K562 (cell line): ENCODE results near the gene NMNAT1. TPM values are rescaled to one million over a fixed set of nuclear protein-coding genes. Genes with fewer than 3 reads are reported as not detected.
"Not testable (repeated sequence)": the region's sequence is repeated elsewhere in the genome, so short reads cannot be mapped to it uniquely, and the experiment has no call there.

Experiments
- ATAC-seq: fragments of 200-7000 bp; cut with Tn5 transposase; 3 replicates; pipeline ENCODE4 v1.9.1; 2020; ENCODE audit warnings: moderate library complexity
- BruUV-seq: library from RNA; stranded (reverse); fragments of 400-500 nt; replicated peaks from 2 replicates; lab custom pipeline; 2021; lab: Mats Ljungman, UMichigan
- CTCF ChIA-PET: fragments of 300-600 bp; formaldehyde crosslinking; extraction: SDS; loops from one replicate; lab custom pipeline; 2021; ENCODE audit warnings: low intra/inter-chr PET ratio; lab: Yijun Ruan, JAX
- POLR2A ChIA-PET: fragments of 300-600, 350-650 bp; sonication (Branson Sonifier 250); formaldehyde crosslinking; extraction: SDS; loops from one replicate; lab custom pipeline; 2021; ENCODE audit warnings: antibody characterized with exemption, inconsistent platforms; lab: Yijun Ruan, JAX
- DNase-seq, 4 experiments: peaks; one replicate each; pipeline versions ENCODE4 v3.0.0 to v3.0.0-alpha.2; 2011 to 2018; ENCODE audit warnings: low spot score in 3 of 4, mixed read lengths in 3 of 4; ENCODE audit errors: extremely low read depth in 1 of 4
- FAIRE-seq: peaks from 2 replicates; lab custom pipeline; 2011; peaks lifted over from hg19 to GRCh38; lab: Jason Lieb, UNC
- H2AFZ ChIP-seq: 2 replicates; pipeline ENCODE4 v1.6.0; 2011; ENCODE audit warnings: low read depth, low read length, control low read depth, inconsistent platforms
- H3K27ac ChIP-seq: fragments of 200-600 bp; 3 replicates; pipeline ENCODE4 v1.8.0; 2011; ENCODE audit warnings: low read depth, mild to moderate bottlenecking, control low read depth, inconsistent platforms, low read length, moderate library complexity, mixed read lengths; ENCODE audit errors: extremely low read depth
- H3K27me3 ChIP-seq, 2 experiments: fragments of 300-600 bp in 1 of 2; 2 replicates in 1 of 2; 3 replicates in 1 of 2; pipeline versions ENCODE4 v1.6.0 to v1.8.0; 2011; ENCODE audit warnings: inconsistent platforms in 2 of 2, low read length in 2 of 2, mild to moderate bottlenecking in 1 of 2, mixed read lengths in 1 of 2, moderate library complexity in 1 of 2; ENCODE audit not compliant: control insufficient read depth in 2 of 2, insufficient read depth in 2 of 2
- H3K36me3 ChIP-seq: fragments of 300-600 bp; 3 replicates; pipeline ENCODE4 v1.8.0; 2011; ENCODE audit warnings: mild to moderate bottlenecking, low read length, inconsistent platforms; ENCODE audit not compliant: control insufficient read depth, insufficient read depth
- H3K4me1 ChIP-seq, 2 experiments: fragments of 200-600 bp in 1 of 2; replicated peaks in 1 of 2; 2 replicates in 1 of 2; 3 replicates in 1 of 2; pipeline versions ENCODE4 v1.5.1 to v1.8.0; 2011; ENCODE audit warnings: inconsistent platforms in 2 of 2, low read length in 2 of 2, mild to moderate bottlenecking in 1 of 2, mixed read lengths in 1 of 2, moderate library complexity in 1 of 2; ENCODE audit not compliant: control insufficient read depth in 2 of 2, insufficient read depth in 2 of 2
- H3K4me2 ChIP-seq: 2 replicates; pipeline ENCODE4 v1.6.1; 2011; ENCODE audit warnings: low read length, control low read depth, inconsistent platforms, mixed read lengths; ENCODE audit not compliant: insufficient read depth
- H3K4me3 ChIP-seq: fragments of 200-600 bp; sonication (generic), shearing (Covaris generic); 2 replicates; pipeline ENCODE4 v1.5.1; 2016; ENCODE audit warnings: control low read depth, inconsistent platforms
- H3K79me2 ChIP-seq: fragments of 200-600 bp; 3 replicates; pipeline ENCODE4 v1.8.0; 2011; ENCODE audit warnings: low read length, inconsistent platforms; ENCODE audit not compliant: control insufficient read depth, insufficient read depth
- H3K9ac ChIP-seq, 2 experiments: 2 replicates each; pipeline versions ENCODE4 v1.6.0 to v1.6.1; 2011; ENCODE audit warnings: low read depth in 2 of 2, low read length in 2 of 2, control low read depth in 1 of 2, inconsistent platforms in 1 of 2, mild to moderate bottlenecking in 1 of 2, mixed read lengths in 1 of 2; ENCODE audit not compliant: insufficient read depth in 1 of 2
- H3K9me1 ChIP-seq: one replicate; pipeline ENCODE4 v1.6.0; 2011; ENCODE audit warnings: inconsistent platforms, mild to moderate bottlenecking, low read length, moderate library complexity; ENCODE audit not compliant: control insufficient read depth, insufficient read depth
- H3K9me3 ChIP-seq: replicated peaks from 2 replicates; pipeline ENCODE4 v1.5.1; 2011; ENCODE audit warnings: low read depth, low read length, inconsistent platforms; ENCODE audit not compliant: control insufficient read depth, insufficient read depth
- H4K20me1 ChIP-seq: replicated peaks from 2 replicates; pipeline ENCODE4 v1.6.1; 2011; ENCODE audit warnings: low read length, inconsistent platforms, mixed read lengths; ENCODE audit not compliant: control insufficient read depth, insufficient read depth
- TRIM24 ChIP-seq, 2 experiments: fragments of 450-650 bp; IDR thresholded peaks; 2 replicates each; pipeline ENCODE4 v1.6.1; 2016
- ZKSCAN8 ChIP-seq: fragments of 200-800 bp; sonication (Bioruptor generic); IDR thresholded peaks from 2 replicates; pipeline ENCODE4 v1.6.1; 2016; ENCODE audit warnings: missing genetic modification characterization, missing compliant biosample characterization
- WGBS: fragments of 100-300 bp; shearing (Covaris generic); methylation state at CpG from one replicate; pipeline ENCODE4 v1.1.6; 2016; ENCODE audit warnings: low coverage, mixed read lengths; ENCODE audit not compliant: insufficient coverage; ENCODE audit errors: missing lambda C conversion rate; 5-methylcytosine and 5-hydroxymethylcytosine counted together
- in situ Hi-C: fragments of 300-500 bp; cut with MboI; formaldehyde crosslinking; loops from 4 replicates; pipeline ENCODE4 v1.15.0; 2018; ENCODE audit warnings: inconsistent platforms, mixed read lengths
- intact Hi-C: fragments of 100-400 bp; cut with micrococcal nuclease; formaldehyde crosslinking; loops from 2 replicates; pipeline ENCODE4 v1.14.2; 2022
- polyA plus RNA-seq, 8 experiments: library from polyadenylated mRNA; depleted of rRNA in 4 of 8; stranded (reverse) in 5 of 8; unstranded in 3 of 8; fragments of >200 nt; fragmentation: Nextera tagmentation in 2 of 8; fragmentation: Illumina TruSeq in 1 of 8; extraction: Ambion mirVana in 2 of 8; extraction: Trizol in 1 of 8; gene quantifications; 2 replicates each; pipeline versions ENCODE4 v1.2.1 to v1.2.3, GENCODE V29; 2011 to 2014; ENCODE audit warnings: inconsistent platforms in 1 of 8, missing spikeins in 1 of 8
- total RNA-seq, 7 experiments: library from RNA; depleted of rRNA in 6 of 7; stranded (reverse); fragments of >200 nt in 6 of 7; fragmentation: Illumina TruSeq in 2 of 7; extraction: Trizol in 2 of 7; gene quantifications; 2 replicates each; pipeline versions ENCODE4 v1.2.1 to v1.2.3, GENCODE V29; 2011 to 2021; ENCODE audit warnings: low replicate concordance in 1 of 7
- TF ChIP-seq, protein P1 (sequence below): fragments of 450-650 bp; IDR thresholded peaks from 2 replicates; pipeline ENCODE4 v1.6.1; 2017; ENCODE audit warnings: antibody characterized with exemption
- TF ChIP-seq, protein P2 (sequence below): fragments of 450-650 bp; IDR thresholded peaks from 2 replicates; pipeline ENCODE4 v1.6.1; 2016; ENCODE audit warnings: low read depth, mild to moderate bottlenecking, moderate library complexity

Gene NMNAT1
- total and polyA plus RNA-seq, 9 of the 15 experiments (the other 6 are each of a cell fraction or from before 2014, with no cell fraction given) = 5.1 to 14.6 (median 12.1) TPM

DNA sequence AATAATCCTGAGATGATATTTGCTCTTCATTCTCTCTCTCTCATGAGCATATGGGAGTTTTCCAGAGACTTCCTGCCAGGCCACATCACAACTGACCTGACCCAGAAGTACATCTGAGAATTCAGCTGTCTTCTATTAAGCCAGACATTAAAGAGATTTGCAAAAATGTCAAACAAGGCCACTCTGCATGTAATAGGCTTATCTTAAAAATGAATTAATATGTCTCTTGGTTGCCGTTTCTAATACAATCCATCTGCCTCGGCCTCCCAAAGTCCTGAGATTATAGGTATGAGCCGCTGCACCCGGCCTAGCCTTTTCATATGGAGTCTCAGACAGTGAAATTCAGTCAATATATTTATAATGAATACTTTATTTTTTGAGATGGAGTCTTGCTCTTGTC is 78.7 kb downstream of the NMNAT1 start:
- H3K9ac ChIP-seq, H3K9me1 ChIP-seq, H3K4me2 ChIP-seq, H3K4me1 ChIP-seq, H4K20me1 ChIP-seq, H3K9me3 ChIP-seq, FAIRE-seq, in situ Hi-C loops, ATAC-seq, H2AFZ ChIP-seq, H3K27me3 ChIP-seq, intact Hi-C loops, BruUV-seq, H3K36me3 ChIP-seq, DNase-seq, H3K79me2 ChIP-seq, H3K27ac ChIP-seq, CTCF ChIA-PET, H3K4me3 ChIP-seq: not testable (repeated sequence)
- POLR2A ChIA-PET = interaction anchor here (0.6 to 0.9 kb wide), 2 partner anchors 16 to 78 kb away, joined by 3 read pairs; partner anchors contain the start of gene NMNAT1
- WGBS = 39% methylated on average over 4 of the region's 4 CpGs

DNA sequence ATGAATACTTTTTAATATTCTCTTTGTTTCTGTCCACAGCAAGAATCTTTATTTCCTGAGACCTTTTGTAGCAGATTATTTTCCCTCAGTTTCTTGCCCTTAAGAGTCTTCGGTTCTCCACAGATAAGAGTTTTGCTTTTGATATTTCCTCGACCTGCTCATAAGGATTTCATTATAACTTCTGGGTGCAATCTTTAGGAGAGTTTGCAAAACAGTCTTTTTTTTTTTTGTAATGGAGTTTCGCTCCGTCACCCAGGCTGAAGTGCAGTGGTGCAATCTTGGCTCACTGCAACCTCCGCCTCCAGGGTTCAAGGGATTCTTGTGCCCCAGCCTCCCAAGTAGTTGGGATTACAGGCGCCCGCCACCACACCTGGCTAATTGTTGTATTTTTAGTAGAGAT is 79.4 kb downstream of the NMNAT1 start:
- Histone ChIP-seq H3K27me3 (no peaks in the 10 kb centered on the region), H3K9me3 (no peaks in the 10 kb centered on the region; the same call in 1 of the 2 replicates), H3K9me1 (no peaks in the 10 kb centered on the region), H3K4me1 (no peaks in the 10 kb centered on the region), H3K9ac (no peak overlapping the region), H3K36me3 (no peaks in the 10 kb centered on the region), H3K27ac (no peak overlapping the region), H3K4me2 (no peak overlapping the region), H2AFZ (no peak overlapping the region), H3K79me2 (no peaks in the 10 kb centered on the region), H4K20me1 (no peaks in the 10 kb centered on the region), H3K4me3 (no peak overlapping the region)
- in situ Hi-C loops = no loop called here
- WGBS = 64% methylated on average over 7 of the region's 7 CpGs
- ATAC-seq = no peak
- FAIRE-seq = no peak
- POLR2A ChIA-PET = interaction anchor here (0.9 kb wide), 1 partner anchor 79 kb away, joined by 3 read pairs; the partner anchor contains the start of gene NMNAT1
- CTCF ChIA-PET = no interaction called here
- no peak for DNase-seq
- no TSS peak for BruUV-seq
- intact Hi-C loops = no loop called here
- TF ChIP-seq, protein P1, sequence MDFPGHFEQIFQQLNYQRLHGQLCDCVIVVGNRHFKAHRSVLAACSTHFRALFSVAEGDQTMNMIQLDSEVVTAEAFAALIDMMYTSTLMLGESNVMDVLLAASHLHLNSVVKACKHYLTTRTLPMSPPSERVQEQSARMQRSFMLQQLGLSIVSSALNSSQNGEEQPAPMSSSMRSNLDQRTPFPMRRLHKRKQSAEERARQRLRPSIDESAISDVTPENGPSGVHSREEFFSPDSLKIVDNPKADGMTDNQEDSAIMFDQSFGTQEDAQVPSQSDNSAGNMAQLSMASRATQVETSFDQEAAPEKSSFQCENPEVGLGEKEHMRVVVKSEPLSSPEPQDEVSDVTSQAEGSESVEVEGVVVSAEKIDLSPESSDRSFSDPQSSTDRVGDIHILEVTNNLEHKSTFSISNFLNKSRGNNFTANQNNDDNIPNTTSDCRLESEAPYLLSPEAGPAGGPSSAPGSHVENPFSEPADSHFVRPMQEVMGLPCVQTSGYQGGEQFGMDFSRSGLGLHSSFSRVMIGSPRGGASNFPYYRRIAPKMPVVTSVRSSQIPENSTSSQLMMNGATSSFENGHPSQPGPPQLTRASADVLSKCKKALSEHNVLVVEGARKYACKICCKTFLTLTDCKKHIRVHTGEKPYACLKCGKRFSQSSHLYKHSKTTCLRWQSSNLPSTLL = no peak
- TF ChIP-seq TRIM24 (IDR thresholded peaks at IDR 0.05) = no peak
- TF ChIP-seq, protein P2, sequence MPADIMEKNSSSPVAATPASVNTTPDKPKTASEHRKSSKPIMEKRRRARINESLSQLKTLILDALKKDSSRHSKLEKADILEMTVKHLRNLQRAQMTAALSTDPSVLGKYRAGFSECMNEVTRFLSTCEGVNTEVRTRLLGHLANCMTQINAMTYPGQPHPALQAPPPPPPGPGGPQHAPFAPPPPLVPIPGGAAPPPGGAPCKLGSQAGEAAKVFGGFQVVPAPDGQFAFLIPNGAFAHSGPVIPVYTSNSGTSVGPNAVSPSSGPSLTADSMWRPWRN = no peak
- TF ChIP-seq ZKSCAN8 = no peak
